Stimulated activated CD8-positive, alpha-beta memory T cell treated with anti-CD3 and anti-CD28 coated beads, Interleukin-2, amount 100 ng/mL, for 1 hour (primary cell): ENCODE results near the gene KREMEN2.
"Not testable (repeated sequence)": the region's sequence is repeated elsewhere in the genome, so short reads cannot be mapped to it uniquely, and the experiment has no call there.

ENCODE experiments used
- DNase-seq, 2 donors: peaks; one replicate each; pipeline ENCODE4 v3.0.0-alpha.2; 2020; ENCODE audit warnings: low read depth in 2 of 2

KREMEN2 gene, protein sequence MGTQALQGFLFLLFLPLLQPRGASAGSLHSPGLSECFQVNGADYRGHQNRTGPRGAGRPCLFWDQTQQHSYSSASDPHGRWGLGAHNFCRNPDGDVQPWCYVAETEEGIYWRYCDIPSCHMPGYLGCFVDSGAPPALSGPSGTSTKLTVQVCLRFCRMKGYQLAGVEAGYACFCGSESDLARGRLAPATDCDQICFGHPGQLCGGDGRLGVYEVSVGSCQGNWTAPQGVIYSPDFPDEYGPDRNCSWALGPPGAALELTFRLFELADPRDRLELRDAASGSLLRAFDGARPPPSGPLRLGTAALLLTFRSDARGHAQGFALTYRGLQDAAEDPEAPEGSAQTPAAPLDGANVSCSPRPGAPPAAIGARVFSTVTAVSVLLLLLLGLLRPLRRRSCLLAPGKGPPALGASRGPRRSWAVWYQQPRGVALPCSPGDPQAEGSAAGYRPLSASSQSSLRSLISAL

GRCh38 chr16:2963723-2964474, at the start of gene KREMEN2:
TSS of gene KREMEN2 (plus strand) at chr16:2964275. CDS start at chr16:2964521, 246 bp downstream.
- no peak for DNase-seq

GRCh38 chr16:2915196-2915929, 48.7 kb upstream of the KREMEN2 start:
- DNase-seq = no peak

DNA sequence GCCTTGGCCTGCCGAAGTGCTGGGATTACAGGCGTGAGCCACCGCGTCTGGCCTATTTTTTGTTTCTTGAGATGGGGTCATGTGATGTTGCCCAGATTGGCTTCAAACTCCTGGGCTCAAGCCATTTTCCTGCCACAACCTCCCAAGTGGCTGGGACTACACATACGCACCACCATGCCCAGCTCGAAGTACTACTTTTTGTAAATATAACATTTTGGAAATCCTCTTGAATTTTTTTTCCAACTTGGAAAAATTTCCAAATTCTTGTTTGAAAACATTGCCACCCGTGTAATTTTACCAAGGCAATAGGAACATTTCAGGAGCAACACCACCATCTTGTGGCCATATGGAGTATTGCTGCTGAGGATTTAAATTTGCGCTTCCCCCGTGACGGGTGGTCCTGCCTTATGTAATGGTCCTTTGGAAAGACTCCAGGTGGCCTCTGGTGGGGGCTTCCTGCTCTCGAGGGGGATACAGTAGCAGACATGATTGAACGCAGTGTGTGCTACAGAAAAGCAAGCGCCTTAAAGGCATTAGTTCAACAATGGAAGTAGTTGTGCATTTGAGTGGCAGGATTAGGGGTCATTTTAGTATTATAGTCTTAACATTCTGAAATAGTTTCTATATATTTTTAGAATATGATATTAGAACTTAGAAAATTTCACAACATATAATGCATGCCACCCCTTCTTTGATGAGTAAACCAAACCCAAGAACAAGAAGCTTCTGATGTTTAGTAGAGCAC, 44.4 kb upstream of the KREMEN2 start:
- peak; percentile 27 for DNase-seq

- no peak for DNase-seq
Measured at GRCh38 chr16:2923481-2923880, 40.6 kb upstream of the KREMEN2 start.

GRCh38 chr16:2924901-2925755, 38.9 kb upstream of the KREMEN2 start:
- DNase-seq = no peak

DNA sequence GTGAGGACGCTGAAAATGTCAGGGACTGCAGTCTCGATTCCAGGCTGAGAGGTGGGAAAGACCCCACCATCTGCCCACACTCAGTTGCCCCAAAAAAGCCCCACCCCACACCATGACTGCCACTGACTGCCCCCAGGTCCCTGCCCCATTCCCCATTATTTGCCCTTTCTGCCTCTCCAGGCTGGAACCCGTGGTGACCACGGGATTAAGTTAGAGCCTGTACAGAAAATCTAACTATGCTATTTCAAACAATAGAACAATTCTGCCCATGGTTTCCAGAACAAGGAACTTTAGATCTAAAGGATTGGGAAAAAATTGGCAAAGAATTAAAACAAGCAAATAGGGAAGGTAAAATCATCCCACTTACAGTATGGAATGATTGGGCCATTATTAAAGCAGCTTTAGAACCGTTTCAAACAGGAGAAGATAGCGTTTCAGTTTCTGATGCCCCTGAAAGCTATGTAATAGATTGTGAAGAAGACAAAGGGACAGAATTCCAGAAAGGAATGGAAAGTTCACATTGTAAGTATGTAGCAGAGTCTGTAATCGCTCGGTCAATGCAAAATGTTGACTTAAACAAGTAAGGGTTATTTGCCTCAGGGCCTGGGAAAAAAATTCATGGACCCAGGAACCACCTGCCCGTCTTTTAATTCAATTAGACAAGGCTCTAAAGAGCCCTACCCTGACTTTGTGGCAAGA, 38.0 kb upstream of the KREMEN2 start:
- DNase-seq = no peak

GRCh38 chr16:2926650-2926999, 37.5 kb upstream of the KREMEN2 start:
- no peak for DNase-seq

DNA sequence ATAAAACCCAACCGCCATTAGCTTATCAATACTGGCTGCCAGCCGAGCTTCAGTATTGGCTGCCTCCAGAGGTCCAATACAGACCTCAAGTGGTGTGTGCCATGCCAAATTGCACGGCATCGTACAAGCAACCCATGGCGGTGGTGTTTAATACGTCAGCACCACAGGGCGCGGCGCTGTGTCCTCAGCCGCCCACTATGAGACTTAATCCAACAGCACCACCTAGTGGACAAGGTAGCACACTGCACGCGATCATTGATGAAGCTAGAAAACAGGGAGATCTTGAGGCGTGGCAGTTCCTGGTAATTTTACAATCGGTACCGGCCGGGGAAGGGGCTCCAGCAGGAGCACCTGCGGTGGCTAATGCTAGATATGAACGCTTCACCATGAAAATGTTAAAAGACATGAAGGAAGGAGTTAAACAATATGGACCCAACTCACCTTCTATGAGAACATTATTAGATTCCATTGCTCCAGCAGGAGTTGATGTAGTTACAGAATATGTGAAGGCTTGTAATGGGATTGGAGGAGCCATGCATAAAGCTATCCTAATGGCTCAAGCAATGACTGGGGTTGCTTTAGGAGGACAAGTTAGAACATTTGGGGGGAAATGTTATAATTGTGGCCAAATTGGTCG, 36.9 kb upstream of the KREMEN2 start:
- DNase-seq = peak; percentile 71 to 73

- not testable (repeated sequence) for DNase-seq
Measured at GRCh38 chr16:2928151-2928550, 35.9 kb upstream of the KREMEN2 start.

DNA sequence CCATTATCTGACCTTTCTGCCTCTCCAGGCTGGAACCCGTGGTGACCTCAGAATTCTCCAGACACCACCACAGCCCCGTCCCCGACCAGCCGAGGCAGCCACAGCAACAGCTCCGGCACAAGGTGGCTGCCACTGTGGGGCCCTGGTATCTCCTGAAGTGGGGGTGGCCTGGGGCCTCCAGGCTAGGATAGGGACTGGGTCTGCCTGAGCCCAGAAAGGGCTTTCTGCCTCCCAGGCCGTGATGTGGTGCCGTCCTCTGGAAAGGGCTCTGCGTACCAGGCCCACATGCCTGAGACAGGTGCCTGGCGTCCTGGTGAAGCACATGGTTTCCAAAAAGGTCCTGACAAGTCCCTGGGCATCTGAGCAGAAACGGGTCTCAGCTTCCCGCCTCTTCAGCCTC, 35.3 kb upstream of the KREMEN2 start:
- no peak for DNase-seq

GRCh38 chr16:2929693-2930092, 34.4 kb upstream of the KREMEN2 start:
- DNase-seq = no peak

DNA sequence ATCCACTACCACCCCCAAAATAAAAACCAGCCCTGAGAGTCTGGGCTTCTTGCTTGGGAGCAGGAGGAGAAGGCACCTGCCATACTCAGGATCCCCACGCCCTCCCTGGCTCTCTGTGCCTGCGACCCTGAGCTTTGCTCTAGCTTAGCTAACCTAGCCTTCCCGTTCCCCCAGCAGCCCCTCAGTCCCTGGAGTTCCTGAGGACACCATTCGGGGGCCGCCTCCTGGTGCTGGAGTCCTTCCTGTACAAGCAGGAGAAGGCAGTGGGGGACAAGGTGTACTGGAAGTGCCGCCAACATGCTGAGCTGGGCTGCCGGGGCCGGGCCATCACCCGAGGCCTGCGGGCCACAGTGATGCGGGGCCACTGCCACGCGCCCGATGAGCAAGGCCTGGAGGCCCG, 33.8 kb upstream of the KREMEN2 start:
- DNase-seq = no peak

GRCh38 chr16:2931231-2931914, 32.7 kb upstream of the KREMEN2 start:
- not testable (repeated sequence) for DNase-seq

GRCh38 chr16:2933136-2933535, 30.9 kb upstream of the KREMEN2 start:
- DNase-seq = no peak

- DNase-seq = no peak
Measured at GRCh38 chr16:2933701-2934100, 30.4 kb upstream of the KREMEN2 start.

- no peak for DNase-seq
Measured at GRCh38 chr16:2934450-2934849, 29.6 kb upstream of the KREMEN2 start.

GRCh38 chr16:2936436-2937011, 27.6 kb upstream of the KREMEN2 start:
- no peak for DNase-seq

- DNase-seq = no peak
Measured at GRCh38 chr16:2937170-2937569, 26.9 kb upstream of the KREMEN2 start.

DNA sequence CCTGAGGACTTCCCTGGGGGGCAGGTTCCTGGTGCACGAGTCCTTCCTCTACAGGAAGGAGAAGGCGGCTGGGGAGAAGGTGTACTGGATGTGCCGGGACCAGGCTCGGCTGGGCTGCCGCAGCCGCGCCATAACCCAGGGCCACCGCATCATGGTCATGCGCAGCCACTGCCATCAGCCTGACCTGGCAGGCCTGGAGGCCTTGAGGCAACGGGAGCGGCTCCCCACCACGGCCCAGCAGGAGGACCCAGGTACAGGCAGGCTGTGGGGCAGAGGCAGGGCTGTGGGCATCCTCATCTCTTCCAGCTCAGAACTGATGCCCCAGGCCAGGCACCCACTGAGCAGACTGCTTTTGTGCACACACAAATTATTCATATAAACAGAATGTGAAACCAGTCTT, 25.9 kb upstream of the KREMEN2 start:
- DNase-seq = no peak
